NCI-H82 treated with DMSO at 0.1 percent for 48 hours (cell line): Measurements from ENCODE around the gene NOP14.
"Not testable (repeated sequence)": the region's sequence is repeated elsewhere in the genome, so short reads cannot be mapped to it uniquely, and the experiment has no call there.

Experiments used
- DNase-seq: peaks from one replicate; lab custom pipeline; 2025; ENCODE audit not compliant: unreplicated experiment; lab: John Stamatoyannopoulos, UW

Gene NOP14

GRCh38 chr4:2962614-2963174 is 512 bp downstream of the NOP14 start:
- no peak for DNase-seq

DNA sequence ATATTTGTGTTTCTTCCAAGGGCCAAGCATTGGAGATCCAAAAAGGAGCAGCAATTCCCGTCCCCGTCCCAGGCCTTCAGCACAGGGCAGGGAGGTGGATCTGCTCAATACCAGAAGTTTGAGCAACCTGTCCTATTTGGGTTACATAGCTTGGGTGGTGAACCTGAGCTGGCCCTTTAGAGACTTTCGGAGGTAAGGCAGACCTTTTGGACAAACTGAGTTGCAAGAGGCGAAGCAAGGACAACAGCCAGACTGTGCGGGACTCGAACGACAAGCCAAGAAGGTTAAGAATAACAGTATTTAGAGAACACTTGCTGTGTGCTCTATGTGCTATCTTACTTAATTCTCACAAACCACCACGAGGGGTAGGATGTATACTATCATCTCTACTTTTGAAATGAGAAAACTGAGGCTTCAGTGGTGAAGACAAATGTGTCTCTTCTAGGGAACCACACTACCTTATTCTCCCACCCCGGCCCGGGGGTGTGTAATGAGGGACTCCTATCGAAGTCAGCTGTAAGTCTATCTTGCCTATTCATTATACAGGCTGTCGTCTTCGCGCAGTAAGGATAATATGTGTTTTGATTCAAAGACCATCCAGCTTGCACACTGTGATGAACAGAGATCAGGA is 1.3 kb downstream of the NOP14 start:
- DNase-seq = no peak

- DNase-seq = no peak
Observed at GRCh38 chr4:2961421-2961810, 1.8 kb downstream of the NOP14 start.

DNA sequence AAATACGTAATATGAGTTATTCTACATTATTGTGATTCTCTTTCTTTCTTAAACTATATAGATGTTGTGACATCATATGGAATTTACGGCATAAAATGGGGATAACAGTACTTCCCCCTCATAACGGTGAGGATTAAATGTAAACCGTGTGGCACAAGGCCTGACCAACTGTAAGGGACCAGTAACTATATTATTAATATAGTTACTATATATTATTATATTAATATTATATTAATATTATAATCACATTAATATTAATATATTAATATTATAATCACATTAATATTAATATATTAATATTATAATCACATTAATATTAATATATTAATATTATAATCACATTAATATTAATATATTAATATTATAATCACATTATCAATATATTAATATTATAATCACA is 2.8 kb downstream of the NOP14 start:
- not testable (repeated sequence) for DNase-seq

- DNase-seq = no peak
Observed at GRCh38 chr4:2958446-2958845, 4.8 kb downstream of the NOP14 start.

DNA sequence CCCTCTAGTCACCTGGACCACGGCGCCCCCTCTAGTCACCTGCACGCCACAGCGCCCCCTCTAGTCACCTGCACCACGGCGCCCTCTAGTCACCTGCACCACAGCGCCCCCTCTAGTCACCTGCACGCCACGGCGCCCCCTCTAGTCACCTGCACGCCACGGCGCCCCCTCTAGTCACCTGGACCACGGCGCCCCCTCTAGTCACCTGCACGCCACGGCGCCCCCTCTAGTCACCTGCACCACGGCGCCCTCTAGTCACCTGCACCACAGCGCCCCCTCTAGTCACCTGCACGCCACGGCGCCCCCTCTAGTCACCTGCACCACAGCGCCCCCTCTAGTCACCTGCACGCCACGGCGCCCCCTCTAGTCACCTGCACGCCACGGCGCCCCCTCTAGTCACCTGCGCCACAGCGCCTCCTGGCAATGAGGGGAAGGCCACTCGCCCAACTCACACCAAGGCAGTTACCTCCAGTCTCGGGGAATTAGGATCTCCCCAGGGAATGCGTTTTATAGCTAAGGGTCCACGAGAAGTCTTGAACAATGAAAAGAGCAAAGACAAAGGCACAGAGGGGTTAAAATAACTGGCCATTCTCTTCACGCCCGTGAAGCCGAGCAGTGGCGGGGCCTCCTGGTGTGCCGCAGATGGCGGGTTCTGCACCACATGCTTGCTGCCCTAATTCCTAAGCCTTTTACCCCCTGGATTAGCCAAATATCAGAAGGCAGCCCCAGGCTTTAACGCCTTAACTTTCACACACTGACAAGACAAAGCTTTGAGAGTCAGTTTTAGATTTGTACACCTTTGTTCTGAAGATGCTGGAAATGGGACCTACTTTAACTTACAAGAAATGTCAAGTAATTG is 7.8 kb downstream of the NOP14 start:
- peak; percentile 24 for DNase-seq

- DNase-seq = no peak
Observed at GRCh38 chr4:2954358-2955185, 8.6 kb downstream of the NOP14 start.

GRCh38 chr4:2953496-2953895 is 9.7 kb downstream of the NOP14 start:
- no peak for DNase-seq

GRCh38 chr4:2950221-2950989 is 12.8 kb downstream of the NOP14 start:
- no peak for DNase-seq

DNA sequence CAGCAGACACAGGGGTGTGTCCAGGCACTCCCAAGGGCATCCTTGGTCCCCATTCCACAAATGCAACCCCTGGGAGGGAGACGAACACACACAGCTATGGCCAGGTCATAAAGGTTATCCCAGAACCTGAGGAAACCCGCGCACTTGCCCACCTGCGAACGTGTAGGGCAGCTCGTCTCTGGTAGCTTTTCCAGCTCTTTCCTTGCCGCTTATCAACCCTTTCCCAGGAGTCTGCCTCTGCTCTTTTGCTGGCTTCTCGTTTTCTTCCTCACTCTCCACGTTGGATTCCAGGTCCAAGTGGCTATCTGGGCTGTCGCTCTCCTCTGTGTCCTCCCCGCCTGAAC is 13.5 kb downstream of the NOP14 start:
- no peak for DNase-seq

GRCh38 chr4:2948895-2949781 is 14.1 kb downstream of the NOP14 start:
- DNase-seq = no peak

DNA sequence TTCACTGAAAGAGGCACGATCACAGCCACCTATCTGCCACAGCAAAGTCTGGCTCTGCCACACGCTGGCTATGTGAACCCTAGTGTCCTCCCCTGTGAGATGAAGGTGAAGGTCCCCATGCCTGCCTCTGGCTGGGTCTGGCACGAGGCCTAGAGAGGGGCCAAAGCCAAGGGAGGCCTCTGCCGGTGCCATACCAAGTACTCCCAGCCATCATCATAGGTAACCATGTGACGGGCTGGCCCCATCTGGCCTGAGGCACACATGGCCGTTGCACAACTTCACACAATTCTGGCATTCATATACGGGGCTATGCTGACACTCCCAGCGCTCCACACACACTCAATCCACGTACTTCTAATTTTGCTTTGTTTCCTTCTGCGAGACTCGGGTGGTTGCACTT is 15.3 kb downstream of the NOP14 start:
- no peak for DNase-seq

GRCh38 chr4:2946812-2947600 is 16.2 kb downstream of the NOP14 start:
- no peak for DNase-seq

DNA sequence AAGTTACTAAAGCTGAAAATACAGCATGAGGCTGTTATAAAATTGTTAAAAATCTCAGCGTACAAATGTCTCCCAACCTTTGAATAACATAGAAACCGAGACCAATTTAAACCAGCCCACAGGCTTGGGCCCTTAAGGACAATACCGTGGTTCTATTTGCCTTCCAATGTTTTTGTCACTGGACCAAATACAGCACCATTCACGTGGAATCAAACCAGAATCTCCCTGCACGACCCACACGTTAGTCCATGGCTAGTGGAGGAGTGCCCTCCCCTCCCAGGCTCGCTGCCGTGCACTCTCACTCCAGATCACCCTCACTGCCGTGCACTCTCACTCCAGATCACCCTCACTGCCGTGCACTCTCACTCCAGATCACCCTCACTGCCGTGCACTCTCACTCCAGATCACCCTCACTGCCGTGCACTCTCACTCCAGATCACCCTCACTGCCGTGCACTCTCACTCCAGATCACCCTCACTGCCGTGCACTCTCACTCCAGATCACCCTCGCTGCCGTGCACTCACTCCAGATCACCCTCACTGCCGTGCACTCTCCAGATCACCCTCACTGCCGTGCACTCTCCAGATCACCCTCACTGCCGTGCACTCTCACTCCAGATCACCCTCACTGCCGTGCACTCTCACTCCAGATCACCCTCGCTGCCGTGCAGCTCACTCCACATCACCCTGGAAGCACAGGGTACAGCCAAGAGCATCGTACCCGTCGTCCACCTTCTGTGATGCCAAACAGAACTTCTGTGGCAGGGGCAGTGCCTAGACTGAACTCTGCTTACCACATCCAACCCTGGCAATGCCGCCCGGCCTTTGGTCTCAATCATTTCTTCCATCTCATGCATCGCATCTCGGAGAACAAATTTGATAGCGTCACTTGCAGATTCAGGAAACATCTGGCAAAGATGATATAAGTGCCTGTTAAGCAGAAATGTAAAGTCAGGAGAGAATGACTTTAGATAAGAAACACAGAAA is 17.3 kb downstream of the NOP14 start:
- DNase-seq = not testable (repeated sequence)

GRCh38 chr4:2944586-2945526 is 18.4 kb downstream of the NOP14 start:
- no peak for DNase-seq

DNA sequence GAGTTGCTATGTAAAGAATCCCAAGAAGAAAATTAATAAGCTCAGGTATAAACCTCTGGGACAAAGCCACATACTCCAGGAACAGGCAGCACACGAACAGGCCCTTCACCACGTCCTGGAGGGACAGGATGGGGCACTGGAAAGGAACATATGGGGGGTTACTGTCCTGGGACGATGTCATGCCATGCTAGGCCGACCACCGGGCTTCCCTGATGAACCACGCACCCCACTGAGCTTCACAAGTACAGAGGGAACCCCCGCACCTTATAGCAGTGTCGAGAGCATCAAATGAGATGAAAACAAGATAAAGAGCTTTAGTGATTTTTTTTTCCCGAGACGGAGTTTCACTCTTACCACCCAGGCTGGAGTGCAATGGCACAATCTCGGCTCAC is 19.1 kb downstream of the NOP14 start:
- no peak for DNase-seq
